OCI-LY1 (cell line): Measurements from ENCODE around the gene CALM3.
"Not testable (repeated sequence)": the region's sequence is repeated elsewhere in the genome, so short reads cannot be mapped to it uniquely, and the experiment has no call there.

Experiments used
- CTCF ChIP-seq: fragments of 200-600 bp; sonication (generic), shearing (Covaris generic); IDR thresholded peaks from 2 replicates; pipeline ENCODE4 v1.5.1; 2017; ENCODE audit warnings: mild to moderate bottlenecking, antibody characterized with exemption, low read length, moderate library complexity, mixed read lengths
- EZH2 ChIP-seq: fragments of 200-600 bp; sonication (generic), shearing (Covaris generic); IDR thresholded peaks from 2 replicates; pipeline ENCODE4 v1.8.0; 2017; ENCODE audit warnings: borderline replicate concordance, mixed run types, mild to moderate bottlenecking, antibody characterized with exemption, low read length, moderate library complexity, mixed read lengths

- TF ChIP-seq CTCF, EZH2: not testable (repeated sequence)
Measured at GRCh38 chr19:46556471-46556870, 44.7 kb upstream of the CALM3 start.
